GM21528 (cell line): ENCODE measurements around the gene MOCOS.
"Not testable (repeated sequence)": the region's sequence is repeated elsewhere in the genome, so short reads cannot be mapped to it uniquely, and the experiment has no call there.

Experiments
- ATAC-seq: cut with Tn5 transposase; IDR thresholded peaks from one replicate; pipeline ENCODE4 v1.9.1; 2021; ENCODE audit warnings: mild to moderate bottlenecking, moderate library complexity; ENCODE audit not compliant: unreplicated experiment, low FRiP score

Gene MOCOS

GRCh38 chr18:36199691-36200295 is 12.5 kb downstream of the MOCOS start:
- no peak for ATAC-seq

- no peak for ATAC-seq
These were observed 13.1 kb downstream of the MOCOS start for GRCh38 chr18:36200354-36200771.

DNA sequence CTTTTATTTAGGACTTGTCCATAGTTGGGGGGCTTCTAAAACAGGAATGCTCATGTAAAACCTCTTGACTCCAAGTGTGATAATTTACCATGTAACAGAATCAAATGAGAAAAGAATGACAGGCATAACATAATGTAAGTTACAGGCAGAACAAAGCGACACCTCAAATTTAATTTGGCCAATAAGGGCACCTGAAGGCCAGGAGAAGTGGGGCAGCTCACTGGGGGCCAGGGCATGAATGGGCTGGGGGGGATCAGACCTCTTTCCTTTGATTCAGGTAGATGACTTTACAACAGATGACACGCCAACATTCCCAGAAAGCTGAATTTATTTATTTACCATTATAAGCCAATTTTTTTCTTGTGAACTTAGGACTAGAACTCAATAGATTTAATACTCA is 14.5 kb downstream of the MOCOS start:
- ATAC-seq = no peak

DNA sequence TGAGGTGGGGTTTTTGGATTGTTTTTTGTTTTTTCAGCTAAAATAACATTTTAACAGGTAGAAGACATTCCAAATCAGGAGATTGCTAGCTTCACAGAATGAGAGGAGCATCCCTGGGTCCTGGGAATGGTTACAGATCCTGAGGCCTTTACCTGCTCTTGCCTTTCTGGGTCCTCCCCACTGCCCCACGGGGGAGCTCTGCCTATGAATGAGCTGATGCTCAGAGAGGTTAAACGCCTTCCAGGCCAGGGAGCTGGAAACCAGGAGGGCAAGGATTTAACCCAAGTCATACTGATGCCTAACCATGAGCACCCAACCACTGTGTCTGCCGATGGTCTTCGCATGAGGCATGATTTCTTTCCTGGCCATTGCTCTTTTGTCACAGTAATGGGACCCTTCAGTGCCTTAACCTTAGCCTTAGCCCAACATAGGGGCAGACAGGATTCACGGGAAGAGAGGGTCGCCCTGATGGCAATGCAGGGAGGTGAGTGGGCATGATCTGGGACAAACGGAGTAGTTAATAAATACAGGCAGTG is 16.1 kb downstream of the MOCOS start:
- no peak for ATAC-seq

DNA sequence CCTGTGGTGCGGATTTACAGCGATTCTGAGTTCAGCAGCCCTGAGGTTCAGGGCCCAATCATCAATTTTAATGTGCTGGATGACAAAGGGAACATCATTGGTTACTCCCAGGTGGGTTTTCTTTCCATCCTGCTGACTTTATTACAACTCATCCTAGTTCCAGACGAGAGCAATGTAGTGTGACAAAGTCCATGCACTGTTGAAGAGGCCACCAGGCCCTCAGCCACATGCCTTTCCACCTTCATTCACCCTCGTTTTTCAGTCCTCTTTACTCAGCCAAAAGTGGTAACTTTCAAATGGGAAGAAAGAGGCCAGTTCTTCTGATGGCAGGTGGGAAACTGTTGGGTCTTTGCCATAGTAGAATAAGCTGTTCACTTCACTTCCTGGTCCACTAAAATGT is 17.9 kb downstream of the MOCOS start:
- ATAC-seq = no peak

- ATAC-seq = no peak
These were observed 20.0 kb downstream of the MOCOS start for GRCh38 chr18:36207303-36207702.

DNA sequence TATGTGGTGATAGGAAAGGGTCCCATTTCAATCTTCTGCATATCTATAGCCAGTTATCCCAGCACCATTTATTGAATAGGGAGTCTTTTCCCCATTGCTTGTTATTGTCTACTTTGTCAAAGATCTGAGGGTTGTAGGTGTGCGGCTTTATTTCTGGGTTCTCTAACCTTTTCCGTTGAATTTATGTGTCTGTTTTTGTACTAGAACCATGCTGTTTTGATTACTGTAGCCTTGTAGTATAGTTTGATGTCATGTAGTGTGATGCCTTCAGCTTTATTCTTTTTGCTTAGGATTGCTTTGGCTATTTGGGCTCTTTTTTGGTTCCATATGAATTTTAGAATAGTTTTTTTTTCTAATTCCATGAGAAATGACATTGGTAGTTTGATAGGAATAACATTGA is 20.7 kb downstream of the MOCOS start:
- not testable (repeated sequence) for ATAC-seq

DNA sequence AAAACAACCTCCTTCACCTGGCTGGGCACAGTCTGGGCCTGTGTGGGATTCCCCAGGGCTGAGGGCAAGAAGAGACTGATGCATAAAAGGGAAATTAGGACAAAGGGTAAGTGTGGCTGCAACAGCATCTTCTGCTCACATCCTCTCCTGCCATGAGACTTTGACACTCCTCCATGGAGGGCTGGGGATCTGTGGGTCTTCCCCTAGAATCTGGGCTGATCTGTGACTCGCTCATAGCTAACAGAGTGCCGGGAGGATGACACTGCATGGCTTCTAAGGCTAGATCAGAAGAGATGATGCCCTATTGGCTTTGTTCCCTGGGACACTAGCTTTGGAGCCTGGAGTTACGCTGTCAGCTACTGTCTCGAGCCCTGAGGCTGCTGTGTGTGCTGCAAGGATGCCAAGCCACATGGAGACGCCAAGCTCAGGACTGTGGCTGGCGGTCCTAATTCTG is 24.3 kb downstream of the MOCOS start:
- ATAC-seq = no peak

DNA sequence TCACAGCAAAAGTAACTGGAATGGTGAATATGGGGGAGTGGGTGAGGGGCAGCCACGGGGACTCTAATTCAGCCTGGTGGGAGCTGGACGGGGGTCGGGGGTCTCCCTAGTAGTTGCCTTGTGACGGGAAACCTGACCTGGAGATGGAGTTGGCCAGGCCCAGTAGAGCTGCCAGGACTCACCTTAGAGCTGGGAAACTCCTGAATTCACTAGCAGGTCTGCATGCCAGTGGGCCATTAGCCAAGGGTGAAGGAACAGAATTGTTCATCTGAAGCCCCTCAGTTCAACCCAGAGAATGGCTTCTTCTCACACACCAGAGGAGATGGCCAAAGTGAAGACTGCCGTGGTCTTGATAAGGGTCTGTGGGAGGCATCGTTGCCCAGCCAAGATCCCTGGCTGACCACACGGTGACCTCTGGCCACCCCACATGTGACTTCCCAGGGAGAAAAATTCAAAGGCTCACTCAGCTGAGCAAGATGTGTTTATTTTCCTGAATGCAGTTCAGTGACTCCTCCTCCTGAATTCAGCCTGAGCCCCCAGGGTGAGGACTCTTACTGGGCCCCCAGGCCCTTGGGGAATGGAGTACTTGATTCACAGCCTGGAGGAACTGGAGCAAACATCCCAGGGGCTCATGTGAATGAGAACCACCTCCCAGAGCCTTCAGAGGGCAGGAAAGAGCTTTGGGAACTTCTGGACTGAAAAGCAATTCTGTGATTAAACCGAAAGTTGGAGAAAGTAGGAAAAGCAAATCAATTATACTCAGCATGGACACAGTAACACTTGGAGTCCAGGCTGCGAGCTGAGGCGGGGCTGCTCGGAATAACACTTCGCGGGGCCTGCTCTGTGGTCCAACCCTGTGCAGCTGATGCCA is 25.2 kb downstream of the MOCOS start:
- no peak for ATAC-seq

GRCh38 chr18:36214811-36215210 is 27.5 kb downstream of the MOCOS start:
- ATAC-seq = no peak

DNA sequence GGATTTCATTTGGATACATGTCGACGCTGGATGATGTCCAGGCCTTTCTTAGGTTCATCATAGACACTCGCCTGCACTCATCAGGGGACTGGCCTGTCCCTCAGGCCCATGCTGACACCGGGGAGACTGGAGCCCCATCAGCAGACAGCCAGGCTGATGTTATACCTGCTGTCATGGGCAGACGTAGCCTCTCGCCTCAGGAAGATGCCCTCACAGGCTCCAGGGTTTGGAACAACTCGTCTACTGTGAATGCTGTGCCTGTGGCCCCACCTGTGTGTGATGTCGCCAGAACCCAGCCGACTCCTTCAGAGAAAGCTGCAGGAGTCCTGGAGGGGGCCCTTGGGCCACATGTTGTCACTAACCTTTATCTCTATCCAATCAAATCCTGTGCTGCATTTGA is 28.3 kb downstream of the MOCOS start:
- ATAC-seq = no peak

DNA sequence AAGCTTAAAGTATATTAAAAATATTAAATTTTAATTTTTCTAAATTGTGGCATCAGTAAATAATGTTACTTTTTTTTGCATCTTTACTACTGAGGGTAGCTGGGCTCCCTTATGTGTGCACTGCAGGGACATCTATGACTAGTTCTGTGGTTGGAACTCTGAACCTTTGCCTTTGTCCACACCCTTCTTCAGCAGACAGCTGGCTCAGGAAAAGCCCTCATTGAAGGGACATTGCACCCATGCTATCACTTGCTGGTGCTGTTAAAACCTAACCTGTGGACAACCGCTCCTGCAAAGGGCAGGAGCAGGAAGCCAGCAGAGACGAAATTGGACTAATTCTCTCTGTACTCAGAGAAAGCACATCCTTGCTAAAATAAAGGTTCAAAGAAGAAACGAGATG is 30.1 kb downstream of the MOCOS start:
- ATAC-seq = no peak

- no peak for ATAC-seq
These were observed 41.9 kb downstream of the MOCOS start for GRCh38 chr18:36229188-36229587.

GRCh38 chr18:36240510-36240909 is 53.2 kb downstream of the MOCOS start:
- ATAC-seq = not testable (repeated sequence)

DNA sequence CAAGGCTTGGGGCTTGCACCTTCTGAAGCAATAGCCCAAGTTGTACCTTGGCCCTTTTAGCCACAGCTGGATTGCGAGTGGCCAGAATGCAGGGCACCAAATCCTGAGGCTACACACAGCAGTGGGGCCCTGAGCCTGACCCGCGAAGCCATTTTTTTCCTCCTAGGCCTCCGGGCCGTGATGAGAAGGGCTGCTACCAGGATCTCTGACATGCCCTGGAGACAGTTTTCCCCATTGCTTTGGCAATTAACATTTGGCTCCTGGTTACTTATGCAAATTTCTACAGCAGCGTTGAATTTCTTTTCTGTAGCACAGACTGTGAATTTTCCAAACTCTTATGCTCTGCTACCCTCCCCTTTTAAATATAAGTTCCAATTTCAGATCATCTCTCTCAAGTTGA is 54.5 kb downstream of the MOCOS start:
- no peak for ATAC-seq

GRCh38 chr18:36247036-36247435 is 59.7 kb downstream of the MOCOS start:
- ATAC-seq = no peak

DNA sequence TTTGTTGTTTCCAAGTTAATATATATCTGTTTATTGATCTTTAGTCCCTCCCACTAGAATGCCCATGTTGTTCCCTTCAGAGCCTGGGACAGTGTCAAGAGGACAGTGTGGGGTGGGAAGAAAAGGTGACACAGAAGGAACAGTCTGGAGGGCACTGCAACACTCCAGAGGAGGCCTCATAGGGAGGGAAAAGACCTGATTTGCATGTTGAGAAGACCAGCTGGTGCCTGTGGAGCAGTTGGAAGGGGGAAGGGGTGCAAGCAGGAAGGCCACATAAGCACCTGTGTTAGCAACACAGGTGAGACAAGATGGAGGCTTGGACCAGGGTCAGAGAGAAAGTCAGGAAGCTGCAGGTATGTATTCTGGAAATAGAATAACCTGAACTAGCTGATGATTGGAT is 62.1 kb downstream of the MOCOS start:
- no peak for ATAC-seq

- no peak for ATAC-seq
These were observed 63.5 kb downstream of the MOCOS start for GRCh38 chr18:36250827-36251226.

DNA sequence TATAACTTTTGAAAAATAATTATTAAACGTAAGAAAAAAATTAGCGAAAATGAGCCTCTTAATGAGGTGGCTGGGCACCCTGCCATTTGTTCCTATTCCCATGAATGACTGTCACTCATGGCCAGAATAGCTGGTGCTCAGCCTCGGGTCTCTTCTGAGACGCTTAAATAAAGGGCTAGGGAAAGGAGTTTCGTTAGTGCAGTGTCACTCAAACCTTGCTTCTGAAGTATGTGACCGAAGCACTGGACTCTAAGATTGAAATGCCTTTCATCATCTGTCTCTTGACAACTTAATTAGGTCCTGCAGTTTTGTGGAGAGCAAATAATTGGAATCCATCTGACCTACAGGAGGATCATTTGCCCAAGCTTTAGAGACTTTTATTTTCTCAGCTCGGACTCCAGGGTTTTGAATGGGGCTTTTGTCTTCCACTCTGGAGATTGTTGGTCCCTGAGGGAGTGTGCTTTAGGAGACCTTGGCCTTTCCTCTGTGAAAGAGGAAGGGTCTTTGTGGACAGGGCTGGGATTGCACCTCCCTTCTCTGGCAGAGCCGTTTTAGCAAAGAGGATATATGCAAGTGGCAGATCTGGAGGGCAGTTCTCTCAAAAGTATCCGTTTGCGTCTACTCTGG is 67.9 kb downstream of the MOCOS start:
- ATAC-seq = no peak

GRCh38 chr18:36256094-36256493 is 68.8 kb downstream of the MOCOS start:
- ATAC-seq = no peak

- no peak for ATAC-seq
These were observed 75.7 kb downstream of the MOCOS start for GRCh38 chr18:36262971-36263370.
